Heart left ventricle (tissue), 13 donors: Measurements from ENCODE around the gene ADGRB3.

ENCODE experiments used
- CTCF ChIP-seq, 12 donors: fragments of 200-600 bp; sonication (generic) in 4 of 12; IDR thresholded peaks; one replicate each; pipeline versions ENCODE4 v1.5.0 to v1.8.0; 2018 to 2022; ENCODE audit warnings: antibody characterized with exemption in 12 of 12, mild to moderate bottlenecking in 5 of 12
- POLR2A ChIP-seq, 2 donors: fragments of 450-650 bp; IDR thresholded peaks; one replicate each; pipeline ENCODE4 v1.6.1; 2017; ENCODE audit warnings: antibody characterized with exemption in 2 of 2, mild to moderate bottlenecking in 2 of 2, moderate library complexity in 2 of 2
- donor health status: ischemic (EF 13 %, LVEDD 7.1; RV severe dilation, severe dysfunction).
- donor health status: DM: no; HTN: yes; CAD: no.
- donor health status: DM: no; HTN: no; CAD: no.
- donor health status: ischemic (EF 25% LVEDD 6.9; RV normal size, moderate dysfunction).
- donor health status: ischemic (EF 25% LVEDD 5.7; RV mildly dilated, moderate dysfunction).
- donor health status: ischemic (EF 35%, LVEDD 5.7; RV mildly dilated, moderate dysfunction).
- donor health status: nonischemic (EF 11% LVEDD 7.7; RV severe dilation, severe dysfunction).
- donor health status: DM: yes; HTN: yes; CAD: no.
- donor health status: PGD.
- donor health status: ischemic (EF 29% LVEDD 5.4; RV normal size, mild dysfunction).
- donor health status: nonischemic (EF 23%, LVEDD 6.1; RV moderate dilation, normal function).

- TF ChIP-seq CTCF (IDR thresholded peaks at IDR 0.05) (no peak), POLR2A (IDR thresholded peaks at IDR 0.05) (no peak)
Measured at GRCh38 chr6:69421269-69421668, 786.2 kb downstream of the ADGRB3 start.
